ENCODE measurements around the gene MRPS2. TPM values are rescaled to one million over a fixed set of nuclear protein-coding genes. Genes with fewer than 3 reads are reported as not detected.
A peak's percentile ranks its signal among the peaks of the same experiment; 100 is the strongest.
"Not testable (repeated sequence)": the region's sequence is repeated elsewhere in the genome, so short reads cannot be mapped to it uniquely, and the experiment has no call there.

The MRPS2 gene
- total and polyA plus RNA-seq, 9 of the 15 experiments (the other 6 are each of a cell fraction or from before 2014, with no cell fraction given), result 8.0 to 167 (median 81.3) TPM

DNA sequence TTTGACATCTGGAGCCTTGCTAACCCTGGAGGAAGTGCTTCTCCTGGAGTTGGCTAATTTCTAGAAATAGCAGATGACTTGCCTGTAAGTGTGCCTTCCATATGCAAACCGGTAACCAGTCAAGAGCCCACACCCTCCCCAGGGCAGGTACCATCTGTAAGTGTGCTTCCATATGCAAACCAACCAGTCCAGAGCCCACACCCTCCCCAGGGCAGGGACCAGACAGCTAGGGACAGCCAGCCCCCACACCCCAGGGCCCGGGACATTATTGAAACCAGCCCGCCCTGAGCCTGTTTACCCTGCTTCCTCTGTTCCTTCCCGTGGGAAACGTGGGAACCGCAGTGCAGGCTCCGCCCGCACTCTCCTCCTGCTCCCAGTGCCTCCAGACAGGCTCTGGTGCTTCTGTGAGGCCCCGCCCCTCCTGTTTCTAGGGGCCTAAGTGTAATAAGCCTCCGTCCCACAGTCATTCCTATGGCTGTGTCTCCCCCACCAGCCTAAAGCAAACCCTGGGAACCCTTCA lies 33.8 kb downstream of the MRPS2 start:
- DNase-seq (ENCODE audit: extremely low read depth in 1 of 4, low spot score in 3 of 4); H3K9ac ChIP-seq (ENCODE audit: insufficient read depth in 1 of 2, low read depth in 2 of 2, low read length in 2 of 2); POLR2A ChIA-PET; H3K79me2 ChIP-seq (ENCODE audit: control insufficient read depth, insufficient read depth, low read length); H3K4me3 ChIP-seq; in situ Hi-C loops (cut with MboI); BruUV-seq (replicated peaks); H3K4me2 ChIP-seq (ENCODE audit: insufficient read depth, low read length); H3K9me1 ChIP-seq (ENCODE audit: control insufficient read depth, insufficient read depth, low read length); H3K9me3 ChIP-seq (replicated peaks; ENCODE audit: control insufficient read depth, insufficient read depth, low read depth, low read length); CTCF ChIA-PET (ENCODE audit: low intra/inter-chr PET ratio); FAIRE-seq; H2AFZ ChIP-seq (ENCODE audit: low read depth, low read length); H3K27ac ChIP-seq (ENCODE audit: extremely low read depth, low read depth, low read length); H3K36me3 ChIP-seq (ENCODE audit: control insufficient read depth, insufficient read depth, low read length); intact Hi-C loops (cut with micrococcal nuclease); H4K20me1 ChIP-seq (replicated peaks; ENCODE audit: control insufficient read depth, insufficient read depth, low read length); H3K4me1 ChIP-seq (replicated peaks in 1 of 2; ENCODE audit: control insufficient read depth in 2 of 2, insufficient read depth in 2 of 2, low read length in 2 of 2): not testable (repeated sequence)
- ATAC-seq, result peak; percentile 50
- 4% methylated on average over 9 of the region's 10 CpGs for WGBS (ENCODE audit: insufficient coverage, low coverage, missing lambda C conversion rate)
- peaks cover 13 to 39% of the 10 kb centered on the region in 2 experiments; a peak in 3 of 5 replicates for H3K27me3 ChIP-seq (ENCODE audit: control insufficient read depth in 2 of 2, insufficient read depth in 2 of 2, low read length in 2 of 2)

DNA sequence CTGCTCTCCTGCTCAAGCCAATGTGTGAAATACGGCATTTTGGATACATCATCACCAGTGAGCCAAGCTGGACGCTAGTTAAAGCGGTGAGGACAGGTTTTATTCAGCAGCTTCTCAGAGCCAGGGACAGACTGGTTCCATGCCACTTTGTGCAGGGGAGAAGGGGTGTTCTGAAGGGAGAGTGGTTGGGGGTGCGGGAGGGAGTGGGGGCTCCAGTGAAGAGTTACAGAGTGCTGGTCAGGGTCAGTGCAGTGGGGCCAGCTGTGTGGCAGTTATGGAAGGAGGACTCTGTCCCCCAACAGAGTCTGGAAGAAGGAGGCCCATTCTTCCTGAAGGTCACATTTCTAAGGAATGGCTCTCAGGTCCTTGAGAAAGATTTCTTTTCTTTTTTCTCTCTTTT lies 34.3 kb downstream of the MRPS2 start:
- H3K4me3 ChIP-seq; BruUV-seq (replicated peaks); ATAC-seq; H3K79me2 ChIP-seq (ENCODE audit: control insufficient read depth, insufficient read depth, low read length); H3K36me3 ChIP-seq (ENCODE audit: control insufficient read depth, insufficient read depth, low read length); FAIRE-seq; H3K4me1 ChIP-seq (replicated peaks in 1 of 2; ENCODE audit: control insufficient read depth in 2 of 2, insufficient read depth in 2 of 2, low read length in 2 of 2); in situ Hi-C loops (cut with MboI); H3K9ac ChIP-seq (ENCODE audit: insufficient read depth in 1 of 2, low read depth in 2 of 2, low read length in 2 of 2); DNase-seq (ENCODE audit: extremely low read depth in 1 of 4, low spot score in 3 of 4); H3K27ac ChIP-seq (ENCODE audit: extremely low read depth, low read depth, low read length); H3K9me1 ChIP-seq (ENCODE audit: control insufficient read depth, insufficient read depth, low read length); H2AFZ ChIP-seq (ENCODE audit: low read depth, low read length); CTCF ChIA-PET (ENCODE audit: low intra/inter-chr PET ratio); intact Hi-C loops (cut with micrococcal nuclease); H3K9me3 ChIP-seq (replicated peaks; ENCODE audit: control insufficient read depth, insufficient read depth, low read depth, low read length); H3K4me2 ChIP-seq (ENCODE audit: insufficient read depth, low read length); H4K20me1 ChIP-seq (replicated peaks; ENCODE audit: control insufficient read depth, insufficient read depth, low read length); POLR2A ChIA-PET: not testable (repeated sequence)
- 17% methylated on average over 4 of the region's 4 CpGs for WGBS (ENCODE audit: insufficient coverage, low coverage, missing lambda C conversion rate)
- H3K27me3 ChIP-seq (ENCODE audit: control insufficient read depth in 2 of 2, insufficient read depth in 2 of 2, low read length in 2 of 2), result peaks cover 13 to 45% of the 10 kb centered on the region in 2 experiments; a peak in 3 of 5 replicates

DNA sequence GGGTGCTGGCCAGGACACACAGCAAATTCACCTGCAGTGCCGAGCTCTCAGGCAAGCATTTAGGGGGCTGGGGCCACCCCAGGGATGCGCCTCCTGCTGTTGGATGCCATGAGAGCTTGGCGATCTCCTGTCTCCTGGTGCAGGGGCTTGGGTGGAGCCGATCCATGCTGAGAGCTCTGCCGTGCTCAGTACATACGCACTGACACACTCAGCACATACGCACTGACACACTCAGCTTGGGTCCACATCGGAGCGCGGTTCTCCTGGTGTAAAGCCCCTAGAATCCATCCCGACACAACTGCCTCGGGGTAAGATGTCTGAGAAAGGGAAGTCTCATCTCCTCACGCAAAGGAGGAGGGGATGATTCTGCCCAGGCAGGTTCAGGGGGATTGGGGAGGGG lies 35.1 kb downstream of the MRPS2 start:
- ATAC-seq; CTCF ChIA-PET (ENCODE audit: low intra/inter-chr PET ratio): not testable (repeated sequence)

More for the DNA sequence above, 35.1 kb downstream of the MRPS2 start:
- H3K79me2 ChIP-seq (ENCODE audit: control insufficient read depth, insufficient read depth, low read length); in situ Hi-C loops (cut with MboI); intact Hi-C loops (cut with micrococcal nuclease); H3K36me3 ChIP-seq (ENCODE audit: control insufficient read depth, insufficient read depth, low read length); BruUV-seq (replicated peaks); H3K9me1 ChIP-seq (ENCODE audit: control insufficient read depth, insufficient read depth, low read length); H3K9me3 ChIP-seq (replicated peaks; ENCODE audit: control insufficient read depth, insufficient read depth, low read depth, low read length); H3K9ac ChIP-seq (ENCODE audit: insufficient read depth in 1 of 2, low read depth in 2 of 2, low read length in 2 of 2); POLR2A ChIA-PET; H4K20me1 ChIP-seq (replicated peaks; ENCODE audit: control insufficient read depth, insufficient read depth, low read length); DNase-seq (ENCODE audit: extremely low read depth in 1 of 4, low spot score in 3 of 4); H3K4me3 ChIP-seq; H3K27ac ChIP-seq (ENCODE audit: extremely low read depth, low read depth, low read length); H3K4me1 ChIP-seq (replicated peaks in 1 of 2; ENCODE audit: control insufficient read depth in 2 of 2, insufficient read depth in 2 of 2, low read length in 2 of 2); H3K4me2 ChIP-seq (ENCODE audit: insufficient read depth, low read length); H2AFZ ChIP-seq (ENCODE audit: low read depth, low read length): not testable (repeated sequence)
- WGBS (ENCODE audit: insufficient coverage, low coverage, missing lambda C conversion rate), result under 1% methylated on average over 10 of the region's 13 CpGs
- FAIRE-seq, result peak; percentile 74
- H3K27me3 ChIP-seq (ENCODE audit: control insufficient read depth in 2 of 2, insufficient read depth in 2 of 2, low read length in 2 of 2), result peaks cover 13 to 44% of the 10 kb centered on the region in 2 experiments; a peak in 3 of 5 replicates
